PC-9 (cell line): ENCODE data around the gene AUTS2. TPM values are rescaled to one million over a fixed set of nuclear protein-coding genes. Genes with fewer than 3 reads are reported as not detected.

ENCODE experiments used
- BruUV-seq: library from RNA; stranded (reverse); fragments of 400-500 nt; replicated peaks from 2 replicates; lab custom pipeline; 2021; lab: Mats Ljungman, UMichigan
- CTCF ChIA-PET: fragments of 300-600 bp; sonication (Branson Sonifier 250); formaldehyde crosslinking; loops from one replicate; lab custom pipeline; 2022; ENCODE audit warnings: antibody characterized with exemption; lab: Charles Lee
- POLR2A ChIA-PET: fragments of 300-600 bp; sonication (Branson Sonifier 250); formaldehyde crosslinking; loops from one replicate; lab custom pipeline; 2022; ENCODE audit warnings: antibody characterized with exemption; ENCODE audit not compliant: unreplicated experiment; lab: Charles Lee
- DNase-seq, 2 experiments: peaks; one replicate each; pipeline versions ENCODE4 v3.0.0 to v3.0.0-alpha.2; 2015 to 2022; ENCODE audit warnings: mixed read lengths in 1 of 2
- H2AFZ ChIP-seq: fragments of 200-600 bp; sonication (generic); 2 replicates; pipeline ENCODE4 v1.8.1; 2017; ENCODE audit warnings: antibody characterized with exemption
- H3F3A ChIP-seq: fragments of 200-600 bp; sonication (generic); 2 replicates; pipeline ENCODE4 v1.8.1; 2017; ENCODE audit warnings: antibody characterized with exemption, mild to moderate bottlenecking, low read depth; ENCODE audit not compliant: insufficient read depth
- H3K27ac ChIP-seq: fragments of 200-600 bp; sonication (generic); 2 replicates; pipeline ENCODE4 v1.6.1; 2016; ENCODE audit warnings: mixed run types
- H3K27me3 ChIP-seq: fragments of 200-600 bp; sonication (generic); 2 replicates; pipeline ENCODE4 v1.6.1; 2016; ENCODE audit warnings: low read depth, mixed run types; ENCODE audit not compliant: insufficient read depth
- H3K36me3 ChIP-seq: fragments of 200-600 bp; sonication (generic); 2 replicates; pipeline ENCODE4 v1.6.1; 2016; ENCODE audit warnings: low read depth, mixed run types
- H3K4me1 ChIP-seq: fragments of 200-600 bp; sonication (generic); replicated peaks from 2 replicates; pipeline ENCODE4 v1.6.1; 2016; ENCODE audit warnings: mixed run types; ENCODE audit not compliant: insufficient read depth
- H3K4me2 ChIP-seq: fragments of 200-600 bp; sonication (generic); 2 replicates; pipeline ENCODE4 v1.6.1; 2017; ENCODE audit warnings: mixed run types
- H3K4me3 ChIP-seq: fragments of 200-600 bp; sonication (generic); 2 replicates; pipeline ENCODE4 v1.6.1; 2016; ENCODE audit warnings: mixed run types
- H3K79me2 ChIP-seq: fragments of 200-600 bp; sonication (generic); 2 replicates; pipeline ENCODE4 v1.6.1; 2017; ENCODE audit warnings: low read depth, mixed run types
- H3K9me2 ChIP-seq: fragments of 200-600 bp; sonication (generic); 2 replicates; pipeline ENCODE4 v1.8.1; 2017; ENCODE audit warnings: mild to moderate bottlenecking; ENCODE audit not compliant: insufficient read depth
- H3K9me3 ChIP-seq: fragments of 200-600 bp; sonication (generic); 2 replicates; pipeline ENCODE4 v1.8.1; 2016; ENCODE audit warnings: low read depth; ENCODE audit not compliant: insufficient read depth
- H4K20me1 ChIP-seq: fragments of 200-600 bp; sonication (generic); 2 replicates; pipeline ENCODE4 v1.8.1; 2017; ENCODE audit not compliant: insufficient read depth
- EZH2 ChIP-seq: fragments of 200-600 bp; sonication (generic); IDR thresholded peaks from 2 replicates; pipeline ENCODE4 v1.8.0; 2017; ENCODE audit warnings: antibody characterized with exemption, low read depth
- intact Hi-C: fragments of 100-400 bp; cut with micrococcal nuclease; formaldehyde crosslinking; loops from one replicate; pipeline ENCODE4 v1.10.0; 2022; ENCODE audit not compliant: unreplicated experiment
- total RNA-seq: library from RNA; stranded (reverse); gene quantifications from 2 replicates; pipeline ENCODE4 v1.2.3, GENCODE V29; 2021
- TF ChIP-seq, protein P1 (sequence below): fragments of 200-600 bp; sonication (generic); conservative IDR thresholded peaks from 2 replicates; pipeline ENCODE4 v1.6.1; 2017; ENCODE audit warnings: mixed run types, antibody characterized with exemption, mild to moderate bottlenecking, moderate library complexity

The AUTS2 gene
- total RNA-seq, 1 experiment from 2014 or later, result not detected

- intact Hi-C loops, result no loop called here
- no peaks in the 10 kb centered on the region for H3K4me1 ChIP-seq
- POLR2A ChIA-PET, result no interaction called here
- no peak overlapping the region for H3K4me2 ChIP-seq
- DNase-seq, result no peak
- BruUV-seq, result no TSS peak
- no peak overlapping the region for H3K4me3 ChIP-seq
- TF ChIP-seq, protein P1, sequence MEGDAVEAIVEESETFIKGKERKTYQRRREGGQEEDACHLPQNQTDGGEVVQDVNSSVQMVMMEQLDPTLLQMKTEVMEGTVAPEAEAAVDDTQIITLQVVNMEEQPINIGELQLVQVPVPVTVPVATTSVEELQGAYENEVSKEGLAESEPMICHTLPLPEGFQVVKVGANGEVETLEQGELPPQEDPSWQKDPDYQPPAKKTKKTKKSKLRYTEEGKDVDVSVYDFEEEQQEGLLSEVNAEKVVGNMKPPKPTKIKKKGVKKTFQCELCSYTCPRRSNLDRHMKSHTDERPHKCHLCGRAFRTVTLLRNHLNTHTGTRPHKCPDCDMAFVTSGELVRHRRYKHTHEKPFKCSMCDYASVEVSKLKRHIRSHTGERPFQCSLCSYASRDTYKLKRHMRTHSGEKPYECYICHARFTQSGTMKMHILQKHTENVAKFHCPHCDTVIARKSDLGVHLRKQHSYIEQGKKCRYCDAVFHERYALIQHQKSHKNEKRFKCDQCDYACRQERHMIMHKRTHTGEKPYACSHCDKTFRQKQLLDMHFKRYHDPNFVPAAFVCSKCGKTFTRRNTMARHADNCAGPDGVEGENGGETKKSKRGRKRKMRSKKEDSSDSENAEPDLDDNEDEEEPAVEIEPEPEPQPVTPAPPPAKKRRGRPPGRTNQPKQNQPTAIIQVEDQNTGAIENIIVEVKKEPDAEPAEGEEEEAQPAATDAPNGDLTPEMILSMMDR, result no peak
- no peak for TF ChIP-seq EZH2
- no peaks in the 10 kb centered on the region for H3K9me2 ChIP-seq
- H3K27me3 ChIP-seq, result no peaks in the 10 kb centered on the region
- H2AFZ ChIP-seq, result no peak overlapping the region
- no peaks in the 10 kb centered on the region for H3F3A ChIP-seq
- no peaks in the 10 kb centered on the region for H3K79me2 ChIP-seq
- no peaks in the 10 kb centered on the region for H4K20me1 ChIP-seq
- H3K36me3 ChIP-seq, result no peaks in the 10 kb centered on the region
- H3K27ac ChIP-seq, result no peak overlapping the region
- CTCF ChIA-PET, result no interaction called here
- no peaks in the 10 kb centered on the region for H3K9me3 ChIP-seq
Measured at GRCh38 chr7:70069977-70070376, 471.7 kb downstream of the AUTS2 start.

DNA sequence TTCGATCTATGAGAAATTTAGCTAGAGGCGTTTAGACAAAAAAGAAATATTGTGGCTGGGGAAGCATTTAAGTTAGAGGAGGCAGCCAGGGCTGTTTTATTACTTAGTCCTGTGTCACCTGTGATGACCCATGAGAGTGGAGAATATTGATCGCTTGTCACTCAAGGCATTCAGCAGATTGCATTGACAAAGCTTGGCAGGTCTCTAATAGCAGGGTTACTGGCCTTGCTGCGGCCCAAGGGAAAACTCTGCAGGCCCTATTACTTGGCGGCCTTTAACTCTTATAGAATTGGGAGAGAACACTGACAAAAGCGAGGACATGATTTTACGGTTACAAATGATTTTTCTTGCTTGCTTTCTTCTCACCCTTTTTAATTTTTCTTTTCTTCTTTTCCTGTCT is 473.5 kb downstream of the AUTS2 start:
- no peak overlapping the region for H2AFZ ChIP-seq
- H3F3A ChIP-seq, result no peaks in the 10 kb centered on the region
- DNase-seq, result no peak
- H3K79me2 ChIP-seq, result no peaks in the 10 kb centered on the region
- H4K20me1 ChIP-seq, result no peaks in the 10 kb centered on the region
- H3K27ac ChIP-seq, result no peak overlapping the region
- no peaks in the 10 kb centered on the region for H3K9me3 ChIP-seq
- no peaks in the 10 kb centered on the region for H3K9me2 ChIP-seq
- H3K36me3 ChIP-seq, result no peaks in the 10 kb centered on the region
- ChIA-PET CTCF (no interaction called here), POLR2A (no interaction called here)
- TF ChIP-seq, protein P1, result no peak
- TF ChIP-seq EZH2, result no peak
- H3K4me1 ChIP-seq, result no peaks in the 10 kb centered on the region
- H3K4me2 ChIP-seq, result no peak overlapping the region
- no TSS peak for BruUV-seq
- no peak overlapping the region for H3K4me3 ChIP-seq
- intact Hi-C loops, result no loop called here
- no peaks in the 10 kb centered on the region for H3K27me3 ChIP-seq

- POLR2A ChIA-PET, result no interaction called here
- H2AFZ ChIP-seq, result no peak overlapping the region
- no peak overlapping the region for H3K4me3 ChIP-seq
- no peak overlapping the region for H3K4me2 ChIP-seq
- no peaks in the 10 kb centered on the region for H3F3A ChIP-seq
- H3K27me3 ChIP-seq, result no peaks in the 10 kb centered on the region
- no TSS peak for BruUV-seq
- CTCF ChIA-PET, result no interaction called here
- no peaks in the 10 kb centered on the region for H3K4me1 ChIP-seq
- intact Hi-C loops, result no loop called here
- H3K36me3 ChIP-seq, result no peaks in the 10 kb centered on the region
- no peaks in the 10 kb centered on the region for H3K79me2 ChIP-seq
- no peak overlapping the region for H3K27ac ChIP-seq
- no peaks in the 10 kb centered on the region for H4K20me1 ChIP-seq
- TF ChIP-seq, protein P1, result no peak
- TF ChIP-seq EZH2, result no peak
- H3K9me3 ChIP-seq, result no peaks in the 10 kb centered on the region
- H3K9me2 ChIP-seq, result no peaks in the 10 kb centered on the region
- no peak for DNase-seq
Measured at GRCh38 chr7:70072220-70072619, 473.9 kb downstream of the AUTS2 start.
